Breast epithelium (tissue), 4 donors: Measurements from ENCODE around the gene LGALS3BP. TPM values are rescaled to one million over a fixed set of nuclear protein-coding genes. Genes with fewer than 3 reads are reported as not detected.
A peak's percentile ranks its signal among the peaks of the same experiment; 100 is the strongest.

ENCODE experiments used
- DNase-seq, 2 donors: peaks; one replicate each; pipeline ENCODE4 v3.0.0-alpha.2; 2019; ENCODE audit warnings: low spot score in 2 of 2
- H3K27ac ChIP-seq, 2 donors: fragments of 200-600 bp; sonication (generic) in 1 of 2; one replicate each; pipeline ENCODE4 v1.5.1; 2016 to 2019; ENCODE audit warnings: mild to moderate bottlenecking in 1 of 2
- H3K27me3 ChIP-seq, 2 donors: fragments of 200-600 bp; sonication (generic) in 1 of 2; one replicate each; pipeline versions ENCODE4 v1.5.1 to v1.6.0; 2017 to 2019; ENCODE audit warnings: control low read depth in 1 of 2, mild to moderate bottlenecking in 1 of 2
- H3K36me3 ChIP-seq: fragments of 200-600 bp; one replicate; pipeline ENCODE4 v1.5.1; 2019
- H3K4me1 ChIP-seq, 2 donors: fragments of 200-600 bp; sonication (generic); one replicate each; pipeline ENCODE4 v1.5.1; 2016 to 2019; ENCODE audit warnings: control low read depth in 1 of 2
- H3K4me3 ChIP-seq, 3 donors: fragments of 200-600 bp; sonication (generic); 1 replicate in 2 of 3; 2 replicates in 1 of 3; pipeline ENCODE4 v1.5.1; 2016 to 2019; ENCODE audit warnings: mild to moderate bottlenecking in 3 of 3, moderate library complexity in 2 of 3
- H3K9me3 ChIP-seq, 2 donors: fragments of 200-600 bp; sonication (generic) in 1 of 2; one replicate each; pipeline ENCODE4 v1.5.1; 2016 to 2019; ENCODE audit warnings: control low read depth in 1 of 2
- POLR2A ChIP-seq: fragments of 450-650 bp; IDR thresholded peaks from one replicate; pipeline ENCODE4 v1.6.1; 2016; ENCODE audit warnings: antibody characterized with exemption, mild to moderate bottlenecking, moderate library complexity
- POLR2AphosphoS5 ChIP-seq, 3 donors: sonication (generic); formaldehyde crosslinking; IDR thresholded peaks; one replicate each; pipeline ENCODE4 v1.6.1; 2017; ENCODE audit warnings: antibody characterized with exemption in 3 of 3
- intact Hi-C: fragments of 100-400 bp; cut with DNase I; formaldehyde crosslinking; loops from one replicate; pipeline ENCODE4 v1.15.1; 2023; ENCODE audit warnings: low total_unique reads
- total RNA-seq, 3 donors: library from RNA; depleted of rRNA; stranded (reverse); fragments of >200 nt; gene quantifications; one replicate each; pipeline ENCODE4 v1.1.0, GENCODE V29; 2016
- TF ChIP-seq, protein P1 (sequence below), 3 donors: fragments of 450-650 bp; IDR thresholded peaks; one replicate each; pipeline ENCODE4 v1.5.1; 2016 to 2017; ENCODE audit warnings: antibody characterized with exemption in 3 of 3, mild to moderate bottlenecking in 3 of 3, moderate library complexity in 3 of 3

Gene LGALS3BP
- total RNA-seq, 3 donors from 2014 or later: 192 to 532 (median 206) TPM

GRCh38 chr17:78956254-78956653 lies 23.5 kb downstream of the LGALS3BP start:
- no peaks in the 10 kb centered on the region for H3K36me3 ChIP-seq
- no peak overlapping the region for H3K4me3 ChIP-seq
- TF ChIP-seq POLR2AphosphoS5 (IDR thresholded peaks at IDR 0.05) (no peak), POLR2A (no peak)
- TF ChIP-seq, protein P1, sequence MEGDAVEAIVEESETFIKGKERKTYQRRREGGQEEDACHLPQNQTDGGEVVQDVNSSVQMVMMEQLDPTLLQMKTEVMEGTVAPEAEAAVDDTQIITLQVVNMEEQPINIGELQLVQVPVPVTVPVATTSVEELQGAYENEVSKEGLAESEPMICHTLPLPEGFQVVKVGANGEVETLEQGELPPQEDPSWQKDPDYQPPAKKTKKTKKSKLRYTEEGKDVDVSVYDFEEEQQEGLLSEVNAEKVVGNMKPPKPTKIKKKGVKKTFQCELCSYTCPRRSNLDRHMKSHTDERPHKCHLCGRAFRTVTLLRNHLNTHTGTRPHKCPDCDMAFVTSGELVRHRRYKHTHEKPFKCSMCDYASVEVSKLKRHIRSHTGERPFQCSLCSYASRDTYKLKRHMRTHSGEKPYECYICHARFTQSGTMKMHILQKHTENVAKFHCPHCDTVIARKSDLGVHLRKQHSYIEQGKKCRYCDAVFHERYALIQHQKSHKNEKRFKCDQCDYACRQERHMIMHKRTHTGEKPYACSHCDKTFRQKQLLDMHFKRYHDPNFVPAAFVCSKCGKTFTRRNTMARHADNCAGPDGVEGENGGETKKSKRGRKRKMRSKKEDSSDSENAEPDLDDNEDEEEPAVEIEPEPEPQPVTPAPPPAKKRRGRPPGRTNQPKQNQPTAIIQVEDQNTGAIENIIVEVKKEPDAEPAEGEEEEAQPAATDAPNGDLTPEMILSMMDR (IDR thresholded peaks at IDR 0.05): no peak
- peaks cover under 1 to 3% of the 10 kb centered on the region in 2 donors for H3K9me3 ChIP-seq
- no peak for DNase-seq
- peaks cover 0 to 5% of the 10 kb centered on the region in 2 donors for H3K4me1 ChIP-seq
- no peak overlapping the region for H3K27ac ChIP-seq
- H3K27me3 ChIP-seq: no peaks in the 10 kb centered on the region
- intact Hi-C loops: no loop called here

DNA sequence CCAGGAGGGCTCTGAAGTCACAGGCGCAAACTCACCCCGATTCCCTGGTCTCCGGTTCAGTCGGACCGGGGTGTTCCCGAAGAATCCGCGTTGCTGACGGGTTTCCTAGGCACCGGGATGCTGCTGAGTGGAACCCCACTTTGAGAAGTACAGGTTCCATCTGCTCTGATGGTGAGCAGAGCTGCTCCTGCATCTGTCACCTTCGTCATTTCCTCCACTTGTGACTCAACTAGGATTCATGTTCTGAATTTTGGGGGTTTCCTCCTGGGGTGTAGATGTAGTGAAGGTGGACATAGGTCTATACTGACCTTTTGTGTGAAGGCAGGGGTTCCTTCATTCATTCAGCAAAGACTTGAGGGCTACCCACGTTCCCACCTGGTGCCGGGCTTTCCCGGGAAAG lies 25.0 kb downstream of the LGALS3BP start:
- Histone ChIP-seq H3K27me3 (no peaks in the 10 kb centered on the region), H3K36me3 (no peaks in the 10 kb centered on the region), H3K9me3 (peaks cover 13% of the 10 kb centered on the region in 2 donors), H3K4me3 (no peak overlapping the region), H3K27ac (peak overlapping the region in 1 of 2 donors; percentile 88), H3K4me1 (peaks cover 0 to 5% of the 10 kb centered on the region in 2 donors)
- DNase-seq: no peak
- TF ChIP-seq POLR2A (no peak), POLR2AphosphoS5 (IDR thresholded peaks at IDR 0.05) (no peak)
- TF ChIP-seq, protein P1 (IDR thresholded peaks at IDR 0.05): no peak
- intact Hi-C loops: no loop called here

GRCh38 chr17:78953356-78954350 lies 26.1 kb downstream of the LGALS3BP start:
- peak overlapping the region; percentile 42 to 88 for H3K27ac ChIP-seq

DNA sequence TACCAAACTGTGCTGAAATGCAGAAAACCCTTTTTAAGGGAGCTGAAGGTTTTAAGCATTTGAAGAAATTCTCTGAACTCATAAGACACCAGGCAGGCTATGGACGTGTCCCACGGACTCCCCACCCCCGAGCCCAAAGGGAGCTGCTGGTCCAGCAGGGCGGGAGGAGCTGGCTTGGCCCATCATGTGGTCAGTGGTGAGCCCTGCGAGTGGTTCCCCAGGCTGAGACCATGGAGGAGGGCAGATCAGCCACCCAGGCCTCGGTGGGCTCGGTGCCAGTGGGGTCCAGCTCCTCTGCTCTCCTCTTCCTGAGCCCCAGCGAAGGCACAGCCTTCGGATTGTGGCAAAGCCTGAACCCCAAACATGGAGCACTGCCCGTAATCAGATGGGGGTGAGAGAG lies 27.0 kb downstream of the LGALS3BP start:
- peaks cover 0 to 5% of the 10 kb centered on the region in 2 donors for H3K4me1 ChIP-seq
- intact Hi-C loops: no loop called here
- no peak overlapping the region for H3K4me3 ChIP-seq
- H3K27me3 ChIP-seq: no peaks in the 10 kb centered on the region
- H3K36me3 ChIP-seq: no peaks in the 10 kb centered on the region
- no peak for TF ChIP-seq POLR2A
- TF ChIP-seq, protein P1 (IDR thresholded peaks at IDR 0.05): no peak
- TF ChIP-seq POLR2AphosphoS5 (IDR thresholded peaks at IDR 0.05): no peak
- DNase-seq: no peak
- H3K9me3 ChIP-seq: peaks cover 13% of the 10 kb centered on the region in 2 donors
- peak overlapping the region; percentile 58 to 88 for H3K27ac ChIP-seq

More at GRCh38 chr17:78953356-78954350, 26.1 kb downstream of the LGALS3BP start:
- TF ChIP-seq, protein P1 (IDR thresholded peaks at IDR 0.05): no peak
- TF ChIP-seq POLR2AphosphoS5 (IDR thresholded peaks at IDR 0.05) (peak in 1 of 3 donors; percentile 62), POLR2A (no peak)
- Histone ChIP-seq H3K4me3 (no peak overlapping the region), H3K36me3 (no peaks in the 10 kb centered on the region), H3K4me1 (peaks cover 0 to 5% of the 10 kb centered on the region in 2 donors), H3K27me3 (no peaks in the 10 kb centered on the region), H3K9me3 (peaks cover 13% of the 10 kb centered on the region in 2 donors)
- intact Hi-C loops: no loop called here
- DNase-seq: no peak
